BE2C (cell line): ENCODE data around the gene GIMAP6. TPM values are rescaled to one million over a fixed set of nuclear protein-coding genes. Genes with fewer than 3 reads are reported as not detected.
"Not testable (repeated sequence)": the region's sequence is repeated elsewhere in the genome, so short reads cannot be mapped to it uniquely, and the experiment has no call there.

Experiments used
- DNase-seq: peaks from one replicate; pipeline ENCODE4 v3.0.0-alpha.2; 2020
- H3K27me3 ChIP-seq: fragments of 250-450 bp; sonication (Bioruptor Pico); 2 replicates; pipeline ENCODE4 v1.5.1; 2020; ENCODE audit warnings: mild to moderate bottlenecking
- H3K36me3 ChIP-seq: fragments of 250-450 bp; sonication (Bioruptor Pico); 2 replicates; pipeline ENCODE4 v1.5.1; 2020; ENCODE audit warnings: mild to moderate bottlenecking
- H3K4me1 ChIP-seq: fragments of 250-450 bp; sonication (Bioruptor Pico); 2 replicates; pipeline ENCODE4 v1.5.1; 2020
- H3K4me3 ChIP-seq: 2 replicates; pipeline ENCODE4 v1.5.1; 2011; ENCODE audit warnings: low read depth, low read length
- H3K9me3 ChIP-seq: fragments of 250-450 bp; sonication (Bioruptor Pico); 2 replicates; pipeline ENCODE4 v1.5.1; 2020
- polyA plus RNA-seq: library from polyadenylated mRNA; unstranded; fragments of >200 nt; gene quantifications from one replicate; pipeline ENCODE4 v1.2.1, GENCODE V29; 2012; ENCODE audit warnings: low read depth, missing spikeins; ENCODE audit not compliant: insufficient read length, insufficient read depth
- TF ChIP-seq, protein P1 (sequence below): IDR thresholded peaks from 2 replicates; pipeline ENCODE4 v1.5.1; 2012; ENCODE audit warnings: mild to moderate bottlenecking, low read depth, low read length

The GIMAP6 gene
- polyA plus RNA-seq, result 0.22 TPM

DNA sequence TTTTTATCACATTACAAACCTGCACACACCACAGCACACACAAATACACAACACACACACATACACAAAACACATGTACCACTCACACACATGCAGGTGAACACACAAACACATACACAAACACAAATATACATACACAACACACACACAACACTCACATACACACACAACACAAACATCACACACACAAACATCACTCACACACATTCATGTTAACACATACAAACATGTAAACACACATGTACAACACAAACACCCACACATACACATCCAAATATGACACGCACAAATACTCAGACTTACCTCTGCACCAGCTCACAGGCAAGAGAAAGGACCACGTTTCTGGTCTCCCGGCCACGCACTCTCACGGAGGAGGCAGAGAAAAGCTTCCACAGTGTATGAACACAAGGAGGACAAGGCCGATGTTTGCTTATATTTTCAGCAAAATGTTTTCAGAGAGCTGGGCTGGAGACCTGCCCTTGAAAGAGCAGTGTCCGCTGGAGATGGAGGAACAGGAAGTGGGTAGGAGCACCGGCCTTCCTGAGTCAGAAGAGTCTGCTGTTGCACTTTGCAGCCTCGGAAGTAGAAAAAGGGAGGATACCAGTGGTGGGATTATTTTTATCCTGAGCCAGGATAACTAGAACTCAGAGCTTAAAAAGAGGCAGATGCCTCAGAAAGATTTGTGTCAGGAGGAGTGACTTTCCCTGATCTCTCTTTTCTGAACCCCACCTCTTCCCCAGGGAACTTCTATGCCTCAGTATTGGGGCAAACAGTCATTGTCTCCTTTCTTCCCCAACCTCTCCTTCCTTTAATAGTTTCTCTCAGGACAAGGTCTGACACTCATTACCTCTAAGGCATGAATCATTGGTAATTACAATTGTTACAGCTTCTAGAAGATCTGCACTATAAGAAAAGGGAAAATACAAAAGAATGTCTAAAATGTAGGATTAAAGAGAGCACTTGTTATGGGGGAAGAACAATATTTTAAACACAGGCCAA lies at the start of gene GIMAP6:
Gene GIMAP6 (minus strand): TSS at position 520 of the 999 bp plus-strand sequence. CDS start 2,243 bp downstream, outside the sequence.
- H3K9me3 ChIP-seq, result no peaks in the 10 kb centered on the region
- no peak for DNase-seq
- H3K27me3 ChIP-seq, result no peaks in the 10 kb centered on the region
- H3K36me3 ChIP-seq, result no peaks in the 10 kb centered on the region
- no peak within 1 kb of the TSS for H3K4me3 ChIP-seq
- TF ChIP-seq, protein P1, sequence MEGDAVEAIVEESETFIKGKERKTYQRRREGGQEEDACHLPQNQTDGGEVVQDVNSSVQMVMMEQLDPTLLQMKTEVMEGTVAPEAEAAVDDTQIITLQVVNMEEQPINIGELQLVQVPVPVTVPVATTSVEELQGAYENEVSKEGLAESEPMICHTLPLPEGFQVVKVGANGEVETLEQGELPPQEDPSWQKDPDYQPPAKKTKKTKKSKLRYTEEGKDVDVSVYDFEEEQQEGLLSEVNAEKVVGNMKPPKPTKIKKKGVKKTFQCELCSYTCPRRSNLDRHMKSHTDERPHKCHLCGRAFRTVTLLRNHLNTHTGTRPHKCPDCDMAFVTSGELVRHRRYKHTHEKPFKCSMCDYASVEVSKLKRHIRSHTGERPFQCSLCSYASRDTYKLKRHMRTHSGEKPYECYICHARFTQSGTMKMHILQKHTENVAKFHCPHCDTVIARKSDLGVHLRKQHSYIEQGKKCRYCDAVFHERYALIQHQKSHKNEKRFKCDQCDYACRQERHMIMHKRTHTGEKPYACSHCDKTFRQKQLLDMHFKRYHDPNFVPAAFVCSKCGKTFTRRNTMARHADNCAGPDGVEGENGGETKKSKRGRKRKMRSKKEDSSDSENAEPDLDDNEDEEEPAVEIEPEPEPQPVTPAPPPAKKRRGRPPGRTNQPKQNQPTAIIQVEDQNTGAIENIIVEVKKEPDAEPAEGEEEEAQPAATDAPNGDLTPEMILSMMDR, result no peak
- no peaks in the 10 kb centered on the region for H3K4me1 ChIP-seq

DNA sequence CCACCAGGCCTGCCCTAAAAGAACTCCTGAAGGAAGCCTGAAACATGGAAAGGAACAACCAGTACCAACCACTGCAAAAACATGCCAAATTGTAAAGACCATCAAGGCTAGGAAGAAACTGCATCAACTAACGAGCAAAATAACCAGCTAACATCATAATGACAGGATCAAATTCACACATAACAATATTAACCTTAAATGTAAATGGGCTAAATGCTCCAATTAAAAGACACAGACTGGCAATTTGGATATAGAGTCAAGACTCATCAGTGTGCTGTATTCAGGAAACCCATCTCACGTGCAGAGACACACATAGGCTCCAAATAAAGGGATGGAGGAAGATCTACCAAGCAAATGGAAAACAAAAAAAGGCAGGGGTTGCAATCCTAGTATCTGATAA lies 48.2 kb upstream of the GIMAP6 start:
- H3K4me3 ChIP-seq, H3K36me3 ChIP-seq, H3K4me1 ChIP-seq, H3K27me3 ChIP-seq, H3K9me3 ChIP-seq, DNase-seq: not testable (repeated sequence)

DNA sequence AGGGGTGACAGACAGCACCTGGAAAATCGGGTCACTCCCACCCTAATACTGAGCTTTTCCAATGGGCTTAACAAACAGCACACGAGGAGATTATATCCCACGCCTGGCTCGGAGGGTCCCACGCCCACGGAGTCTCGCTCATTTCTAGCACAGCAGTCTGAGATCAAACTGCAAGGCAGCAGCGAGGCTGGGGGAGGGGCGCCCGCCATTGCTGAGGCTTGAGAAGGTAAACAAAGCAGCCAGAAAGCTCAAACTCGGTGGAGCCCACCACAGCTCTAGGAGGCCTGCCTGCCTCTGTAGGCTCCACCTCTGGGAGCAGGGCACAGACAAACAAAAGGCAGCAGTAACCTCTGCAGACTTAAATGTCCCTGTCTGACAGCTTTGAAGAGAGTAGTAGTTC lies 46.4 kb upstream of the GIMAP6 start:
- DNase-seq, H3K9me3 ChIP-seq, H3K36me3 ChIP-seq, H3K27me3 ChIP-seq, H3K4me1 ChIP-seq, H3K4me3 ChIP-seq: not testable (repeated sequence)

DNA sequence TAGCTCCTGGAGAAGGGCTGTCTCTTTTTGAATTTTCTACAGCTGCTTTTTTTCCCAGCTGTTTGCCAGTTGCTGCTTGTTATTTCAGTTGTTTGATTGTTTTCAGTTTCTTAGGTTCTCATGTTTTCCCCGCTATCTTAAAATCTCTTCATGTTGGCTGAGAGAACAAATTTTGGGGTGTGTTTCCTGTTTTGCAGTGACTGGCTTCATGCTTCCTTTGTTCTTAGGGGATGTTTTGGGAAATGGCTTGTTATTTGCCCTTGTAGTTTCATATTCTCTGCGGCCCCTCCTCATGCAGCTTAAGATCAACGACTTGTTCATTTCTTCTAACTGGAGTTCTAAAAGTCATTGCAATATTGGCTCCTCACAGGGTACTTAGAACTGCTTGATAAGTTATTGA lies 44.7 kb upstream of the GIMAP6 start:
- H3K4me3 ChIP-seq, H3K9me3 ChIP-seq, H3K4me1 ChIP-seq, DNase-seq, H3K27me3 ChIP-seq, H3K36me3 ChIP-seq: not testable (repeated sequence)

DNA sequence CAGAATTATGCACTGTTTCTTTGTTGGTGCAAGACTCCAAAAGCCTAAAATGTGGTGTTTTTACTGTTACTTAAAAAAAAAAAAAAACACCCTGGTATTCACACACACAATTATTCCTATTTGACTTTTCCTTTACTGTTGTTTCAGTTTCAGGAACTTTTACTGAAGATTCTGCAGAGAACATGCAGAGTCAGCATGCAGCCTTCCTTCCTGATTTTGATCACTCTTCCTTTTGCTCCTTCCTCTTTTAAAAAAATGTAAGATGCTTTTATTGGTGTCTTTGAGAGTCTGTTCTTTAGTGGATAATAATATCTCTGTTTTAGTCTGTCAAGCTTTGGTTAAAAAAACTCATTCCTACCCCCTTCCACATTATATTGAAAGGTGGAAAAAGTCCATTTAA lies 44.1 kb upstream of the GIMAP6 start:
- not testable (repeated sequence) for H3K9me3 ChIP-seq, H3K4me1 ChIP-seq, H3K4me3 ChIP-seq, H3K27me3 ChIP-seq, DNase-seq, H3K36me3 ChIP-seq

DNA sequence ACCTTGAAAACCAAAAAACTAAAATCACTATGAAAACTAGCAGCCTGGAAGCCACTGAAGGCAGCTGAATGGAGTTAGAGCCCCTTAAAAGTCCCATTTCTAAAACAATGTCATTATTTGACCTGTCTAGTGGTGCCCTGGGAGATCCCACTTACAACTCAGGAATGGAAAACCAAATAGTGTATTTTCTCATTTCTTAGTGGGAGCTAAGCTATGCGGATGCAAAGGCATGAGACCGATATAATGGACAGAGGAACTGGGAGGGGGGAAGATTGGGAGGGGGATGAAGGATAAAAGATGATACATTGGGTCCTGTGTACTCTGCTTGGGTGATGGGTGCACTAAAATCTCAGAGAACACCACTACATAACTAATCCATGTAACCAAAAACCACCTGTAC lies 43.5 kb upstream of the GIMAP6 start:
- no peak overlapping the region for H3K4me3 ChIP-seq
- DNase-seq, result no peak
- no peaks in the 10 kb centered on the region for H3K36me3 ChIP-seq
- H3K9me3 ChIP-seq, result no peaks in the 10 kb centered on the region
- no peaks in the 10 kb centered on the region for H3K27me3 ChIP-seq
- no peaks in the 10 kb centered on the region for H3K4me1 ChIP-seq
- TF ChIP-seq, protein P1, result no peak

DNA sequence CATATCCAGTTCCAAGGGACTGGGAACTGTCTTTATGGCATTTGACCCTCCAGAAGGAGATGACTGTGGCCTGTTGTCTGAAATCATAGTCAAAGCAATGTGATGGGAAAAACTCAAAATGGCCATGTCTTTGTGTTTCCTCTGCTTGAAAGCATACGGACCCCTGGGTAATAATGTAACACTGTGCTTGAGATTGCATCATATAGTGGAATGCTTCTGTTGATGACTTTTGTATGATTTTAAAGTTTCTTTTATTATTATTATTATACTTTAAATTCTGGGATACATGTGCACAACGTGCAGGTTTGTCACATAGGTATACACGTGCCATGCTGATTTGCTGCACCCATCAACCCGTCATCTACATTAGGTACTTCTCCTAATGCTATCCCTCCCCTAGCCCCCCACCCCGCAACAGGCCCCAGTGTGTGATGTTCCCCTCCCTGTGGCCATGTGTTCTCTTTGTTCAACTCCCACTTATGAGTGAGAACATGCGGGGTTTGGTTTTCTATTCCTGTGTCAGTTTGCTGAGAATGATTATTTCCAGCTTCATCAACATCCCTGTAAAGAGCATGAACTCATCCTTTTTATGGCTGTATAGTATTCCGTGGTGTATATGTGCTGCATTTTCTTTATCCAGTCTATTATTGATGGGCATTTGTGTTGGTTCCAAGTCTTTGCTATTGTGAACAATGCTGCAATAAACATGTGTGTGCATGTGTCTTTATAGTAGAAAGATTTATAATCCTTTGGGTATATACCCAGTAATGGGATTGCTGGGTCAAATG lies 39.8 kb upstream of the GIMAP6 start:
- not testable (repeated sequence) for H3K27me3 ChIP-seq, H3K4me1 ChIP-seq, H3K36me3 ChIP-seq

DNA sequence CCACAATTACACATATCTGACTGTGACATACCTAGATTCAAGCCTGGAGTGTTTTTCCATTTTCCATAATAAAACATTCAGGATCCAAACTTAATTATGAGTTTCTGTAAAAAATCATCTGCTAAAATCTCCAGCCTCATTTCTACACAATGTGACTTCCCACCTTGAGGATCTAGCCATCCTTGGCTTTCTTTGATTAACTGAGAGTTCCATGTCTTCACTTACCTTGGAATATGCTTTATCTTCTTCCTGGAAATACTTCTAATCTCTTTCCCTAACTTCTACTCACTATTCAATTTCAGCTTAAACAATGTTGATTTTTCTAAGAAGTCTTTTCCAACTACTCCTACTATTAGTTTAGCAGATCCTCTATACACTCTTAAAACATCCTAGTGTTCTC lies 36.8 kb upstream of the GIMAP6 start:
- Histone ChIP-seq H3K36me3 (no peaks in the 10 kb centered on the region), H3K4me1 (no peaks in the 10 kb centered on the region), H3K9me3 (no peaks in the 10 kb centered on the region), H3K27me3 (no peaks in the 10 kb centered on the region), H3K4me3 (no peak overlapping the region)
- TF ChIP-seq, protein P1, result no peak
- no peak for DNase-seq

More for the DNA sequence above, 39.8 kb upstream of the GIMAP6 start:
- not testable (repeated sequence) for H3K4me3 ChIP-seq, H3K9me3 ChIP-seq, DNase-seq
